Hepatocyte (in vitro differentiated cells): ENCODE measurements around the gene ARHGAP26.

Experiments
- CTCF ChIP-seq: fragments of 200-600 bp; sonication (generic); IDR thresholded peaks from 2 replicates; pipeline ENCODE4 v1.5.1; 2016; ENCODE audit warnings: antibody characterized with exemption, mild to moderate bottlenecking; ENCODE audit not compliant: poor library complexity
- EZH2phosphoT487 ChIP-seq: fragments of 200-600 bp; sonication (generic); IDR thresholded peaks from one replicate; pipeline ENCODE4 v1.6.1; 2018; ENCODE audit warnings: antibody characterized with exemption, mild to moderate bottlenecking, low read depth, moderate library complexity; ENCODE audit not compliant: unreplicated experiment, severe bottlenecking

GRCh38 chr5:142777850-142778249 lies 7.7 kb downstream of the ARHGAP26 start:
- TF ChIP-seq CTCF (no peak), EZH2phosphoT487 (no peak)
